Measurements from ENCODE around the gene RPS6KA2.

GRCh38 chr6:166569206-166569605 lies 57.8 kb downstream of the RPS6KA2 start:
- no peak for TF ChIP-seq EZH2 (IDR thresholded peaks at IDR 0.05; ENCODE audit: borderline replicate concordance, low read depth, low read length, severe bottlenecking)
- no peak for TF ChIP-seq CTCF (IDR thresholded peaks at IDR 0.05; ENCODE audit: borderline replicate concordance, extremely low read depth, low read length, poor library complexity, severe bottlenecking)
